IPS DF 6.9 (cell line): ENCODE measurements around the gene INPP4B.
"Not testable (repeated sequence)": the region's sequence is repeated elsewhere in the genome, so short reads cannot be mapped to it uniquely, and the experiment has no call there.

Experiments
- DNase-seq: peaks from one replicate; pipeline ENCODE4 v3.0.0-alpha.2; 2013; ENCODE audit warnings: low read depth, low spot score
- H3K27ac ChIP-seq: one replicate; pipeline ENCODE4 v1.5.1; 2013; ENCODE audit warnings: low read length, control low read depth
- H3K27me3 ChIP-seq: 2 replicates; pipeline ENCODE4 v1.6.1; 2013; ENCODE audit warnings: mild to moderate bottlenecking, low read length; ENCODE audit not compliant: control insufficient read depth, insufficient read depth
- H3K36me3 ChIP-seq: 2 replicates; pipeline ENCODE4 v1.6.1; 2013; ENCODE audit warnings: low read length; ENCODE audit not compliant: control insufficient read depth, insufficient read depth
- H3K4me1 ChIP-seq: 2 replicates; pipeline ENCODE4 v1.6.1; 2013; ENCODE audit warnings: low read length; ENCODE audit not compliant: control insufficient read depth, insufficient read depth
- H3K4me3 ChIP-seq: 2 replicates; pipeline ENCODE4 v1.5.1; 2013; ENCODE audit warnings: mild to moderate bottlenecking, low read length
- H3K9me3 ChIP-seq: 2 replicates; pipeline ENCODE4 v1.6.1; 2013; ENCODE audit warnings: low read length, inconsistent platforms; ENCODE audit not compliant: control insufficient read depth, insufficient read depth
- WGBS: extraction: QIAGEN DNeasy Blood & Tissue Kit; methylation state at CpG from one replicate; pipeline ENCODE4 v1.1.7; 2013; ENCODE audit warnings: mixed read lengths, missing lambda C conversion rate; ENCODE audit not compliant: insufficient read length, insufficient coverage; 5-methylcytosine and 5-hydroxymethylcytosine counted together

The INPP4B gene

DNA sequence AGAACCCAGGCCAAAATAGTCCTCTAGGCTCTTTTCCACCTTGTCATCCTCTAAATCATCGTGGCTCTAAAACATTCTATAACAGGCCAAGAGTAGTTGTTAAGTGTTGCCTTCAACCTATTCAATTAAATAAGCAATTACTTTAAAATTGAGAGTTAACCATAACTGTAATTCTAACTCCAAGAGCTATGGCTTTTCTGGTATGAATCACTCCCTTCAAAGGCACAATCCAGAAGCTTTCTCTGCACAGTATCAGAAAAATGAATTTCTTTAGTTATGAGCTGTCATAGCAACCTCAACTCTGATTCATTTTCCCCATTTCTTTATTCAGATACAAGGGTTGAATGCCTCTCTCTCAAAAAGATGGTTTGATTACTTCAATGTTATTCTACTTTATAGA, 21.7 kb downstream of the INPP4B start:
- H3K36me3 ChIP-seq, result no peaks in the 10 kb centered on the region
- no CpG with 5 or more reads among the region's 1 CpG for WGBS
- H3K27me3 ChIP-seq, result no peaks in the 10 kb centered on the region
- H3K9me3 ChIP-seq, result no peaks in the 10 kb centered on the region
- no peak overlapping the region for H3K27ac ChIP-seq
- H3K4me1 ChIP-seq, result no peaks in the 10 kb centered on the region
- H3K4me3 ChIP-seq, result no peak overlapping the region
- no peak for DNase-seq

DNA sequence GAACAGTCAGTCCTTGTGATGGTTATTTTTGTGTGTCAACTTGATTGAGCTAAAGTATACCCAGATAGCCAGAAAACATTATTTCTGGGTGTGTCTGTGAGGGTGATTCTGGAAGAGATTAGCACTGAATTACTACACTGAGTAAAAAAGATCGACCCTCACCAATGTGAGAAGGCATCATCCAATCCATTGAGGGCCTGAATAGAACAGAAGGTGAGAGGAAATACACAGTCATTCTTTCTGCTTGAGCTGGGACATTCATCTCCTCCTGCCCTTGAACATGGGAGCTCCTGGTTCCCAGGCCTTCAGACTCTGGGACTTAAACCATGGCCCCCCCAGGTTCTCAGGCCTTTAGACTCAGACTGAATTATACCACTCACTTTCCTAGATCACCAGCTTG, 22.3 kb downstream of the INPP4B start:
- Histone ChIP-seq H3K4me3 (no peak overlapping the region), H3K27me3 (no peaks in the 10 kb centered on the region), H3K27ac (no peak overlapping the region), H3K36me3 (no peaks in the 10 kb centered on the region), H3K9me3 (no peaks in the 10 kb centered on the region), H3K4me1 (no peaks in the 10 kb centered on the region)
- no peak for DNase-seq
- no CpG with 5 or more reads among the region's 1 CpG for WGBS

DNA sequence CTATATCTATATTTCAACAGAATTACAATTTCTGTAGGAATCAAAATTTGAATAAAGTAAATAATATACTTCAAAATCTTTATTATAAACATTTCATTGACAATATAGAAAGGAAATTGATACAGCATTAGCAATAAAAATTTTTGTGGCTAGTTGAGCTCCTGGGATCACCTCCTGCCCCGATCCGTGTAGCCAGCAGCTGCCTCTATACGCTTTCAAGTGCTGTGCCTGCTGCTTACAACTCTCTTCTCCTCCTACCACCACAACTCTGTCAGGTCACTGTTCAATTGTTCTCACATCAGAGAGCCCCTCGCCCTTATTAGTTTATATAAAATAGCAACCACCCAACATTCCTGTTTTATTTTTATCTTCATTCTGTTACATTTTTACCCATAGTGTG, 27.6 kb downstream of the INPP4B start:
- WGBS, result no CpG with 5 or more reads among the region's 4 CpGs
- Histone ChIP-seq H3K27ac (no peak overlapping the region), H3K4me1 (no peaks in the 10 kb centered on the region), H3K27me3 (no peaks in the 10 kb centered on the region), H3K9me3 (no peaks in the 10 kb centered on the region), H3K4me3 (no peak overlapping the region), H3K36me3 (no peaks in the 10 kb centered on the region)
- DNase-seq, result no peak

DNA sequence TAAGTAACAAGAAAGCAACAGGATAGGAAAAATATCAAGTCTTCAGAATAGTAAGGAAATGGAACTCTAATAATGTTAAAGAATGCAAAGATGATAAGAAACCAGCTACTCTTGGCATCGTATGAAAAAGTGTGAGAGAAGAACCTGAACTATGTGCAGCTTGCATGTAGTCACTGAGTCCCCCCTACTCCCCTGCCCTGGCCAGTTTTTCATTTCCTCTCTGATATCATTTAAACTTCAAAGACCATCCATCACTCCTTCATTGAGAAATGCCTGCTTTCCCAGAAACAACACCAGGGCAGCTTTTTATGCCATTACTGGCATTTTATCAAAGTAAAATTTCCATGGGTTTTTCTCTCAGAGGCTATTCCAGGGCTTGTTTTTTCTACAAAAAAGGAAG, 28.1 kb downstream of the INPP4B start:
- no peaks in the 10 kb centered on the region for H3K9me3 ChIP-seq
- no peak for DNase-seq
- H3K4me3 ChIP-seq, result no peak overlapping the region
- no peaks in the 10 kb centered on the region for H3K4me1 ChIP-seq
- H3K27me3 ChIP-seq, result no peaks in the 10 kb centered on the region
- no CpG with 5 or more reads among the region's 1 CpG for WGBS
- H3K27ac ChIP-seq, result no peak overlapping the region
- H3K36me3 ChIP-seq, result no peaks in the 10 kb centered on the region

DNA sequence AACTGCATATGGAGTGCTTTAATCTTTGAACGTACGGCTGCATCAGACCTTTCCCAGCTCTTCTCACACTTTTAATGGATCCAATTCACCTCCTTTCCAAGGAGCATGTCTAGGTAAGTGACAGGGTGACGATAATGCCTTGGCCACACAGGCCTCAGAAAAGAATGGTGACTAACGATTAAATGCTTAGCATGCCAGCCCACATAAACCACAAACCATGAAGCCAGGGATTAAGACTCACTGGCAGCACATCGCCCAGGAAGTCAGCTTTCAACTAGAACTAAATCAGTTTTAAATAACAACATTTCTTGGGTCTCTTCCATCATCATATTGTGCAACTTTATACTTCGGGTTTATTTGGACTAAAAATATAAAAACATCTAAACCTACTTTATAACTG, 28.7 kb downstream of the INPP4B start:
- Histone ChIP-seq H3K9me3 (no peaks in the 10 kb centered on the region), H3K4me1 (no peaks in the 10 kb centered on the region), H3K4me3 (no peak overlapping the region), H3K27ac (no peak overlapping the region), H3K27me3 (no peaks in the 10 kb centered on the region), H3K36me3 (no peaks in the 10 kb centered on the region)
- WGBS, result 100% methylated on average over 1 of the region's 6 CpGs
- no peak for DNase-seq

DNA sequence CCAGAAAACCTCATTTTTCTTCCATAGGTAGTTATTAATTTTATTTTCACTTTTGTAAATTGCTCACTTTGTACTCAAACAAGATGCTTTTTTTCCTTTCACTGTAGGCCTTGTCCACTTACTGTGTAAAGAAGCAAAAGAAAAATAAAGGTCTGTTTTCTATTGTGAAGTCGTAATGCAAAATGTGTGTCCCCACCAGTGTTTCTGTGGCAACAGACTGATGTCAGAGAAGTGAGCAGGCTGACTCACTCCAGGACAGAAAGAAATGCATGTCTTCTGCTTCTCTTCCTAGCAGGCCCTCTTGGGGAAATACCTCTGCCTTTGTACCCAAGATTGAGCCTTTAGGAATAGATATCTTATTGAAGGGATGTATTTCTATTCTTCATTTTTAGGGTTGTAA, 30.3 kb downstream of the INPP4B start:
- Histone ChIP-seq H3K4me3 (no peak overlapping the region), H3K4me1 (no peaks in the 10 kb centered on the region), H3K27me3 (no peaks in the 10 kb centered on the region), H3K27ac (no peak overlapping the region), H3K9me3 (no peaks in the 10 kb centered on the region), H3K36me3 (no peaks in the 10 kb centered on the region)
- WGBS, result no CpG with 5 or more reads among the region's 1 CpG
- DNase-seq, result no peak

DNA sequence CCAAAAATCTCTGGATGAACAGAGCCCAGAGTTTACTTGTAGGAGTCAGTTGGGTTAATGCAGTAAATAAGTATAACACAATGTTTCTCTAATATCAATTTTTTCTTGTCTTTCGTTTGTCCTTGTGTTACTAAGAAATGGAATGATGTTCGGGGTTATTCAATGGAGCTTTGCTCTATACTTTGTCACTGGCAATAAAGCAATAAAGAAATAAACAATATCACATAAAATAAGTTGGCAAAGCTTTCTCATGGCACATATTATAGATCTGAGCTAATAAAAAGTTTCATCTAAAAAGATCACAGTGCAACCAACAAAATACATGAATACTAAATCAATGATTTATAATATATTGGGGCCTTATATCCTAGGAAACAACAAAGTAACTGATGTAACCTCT, 32.7 kb downstream of the INPP4B start:
- H3K27ac ChIP-seq, result no peak overlapping the region
- no CpG with 5 or more reads among the region's 2 CpGs for WGBS
- H3K4me1 ChIP-seq, result no peaks in the 10 kb centered on the region
- no peak for DNase-seq
- no peaks in the 10 kb centered on the region for H3K27me3 ChIP-seq
- no peaks in the 10 kb centered on the region for H3K36me3 ChIP-seq
- H3K9me3 ChIP-seq, result no peaks in the 10 kb centered on the region
- H3K4me3 ChIP-seq, result no peak overlapping the region

DNA sequence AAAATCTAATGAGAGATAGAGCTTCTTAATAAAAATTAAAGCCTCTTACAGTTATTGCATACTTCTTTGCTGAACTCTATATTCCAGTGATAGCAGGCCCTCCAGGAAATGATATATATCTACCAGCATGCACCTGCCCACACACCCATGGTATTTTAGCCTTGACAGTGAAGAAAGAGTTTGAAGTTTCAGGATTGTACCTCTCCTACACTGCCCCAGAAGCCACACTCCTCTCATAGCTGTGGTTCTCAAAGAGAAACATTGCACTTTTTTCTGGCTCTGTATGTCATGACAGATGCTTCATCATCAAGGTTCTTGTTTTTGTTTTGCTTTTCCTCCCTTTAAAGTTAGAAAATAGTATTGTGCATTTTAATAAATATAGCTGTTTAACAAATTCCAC, 34.0 kb downstream of the INPP4B start:
- no peak overlapping the region for H3K4me3 ChIP-seq
- DNase-seq, result no peak
- H3K27ac ChIP-seq, result no peak overlapping the region
- H3K4me1 ChIP-seq, result no peaks in the 10 kb centered on the region
- no peaks in the 10 kb centered on the region for H3K36me3 ChIP-seq
- no peaks in the 10 kb centered on the region for H3K27me3 ChIP-seq
- H3K9me3 ChIP-seq, result no peaks in the 10 kb centered on the region

DNA sequence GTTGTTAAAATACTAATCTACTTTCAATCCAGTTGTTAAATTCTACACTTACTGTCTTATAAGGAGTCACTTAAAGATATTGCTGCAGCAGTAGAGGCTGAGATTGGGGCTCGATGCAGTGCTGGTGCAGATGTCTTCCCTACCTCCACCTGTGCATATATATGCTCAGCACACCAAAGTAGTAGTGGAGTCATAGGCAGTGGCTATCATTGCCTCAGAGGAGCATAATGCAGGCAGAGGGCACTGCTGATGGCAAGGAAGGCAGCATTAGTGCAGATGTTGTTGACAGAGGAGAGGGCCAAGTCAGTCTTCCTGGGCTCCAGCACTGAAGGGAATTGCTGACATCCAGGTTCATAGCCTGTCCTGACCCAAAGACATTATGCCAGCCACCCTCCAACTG, 35.1 kb downstream of the INPP4B start:
- no peak for DNase-seq
- H3K27ac ChIP-seq, result no peak overlapping the region
- H3K36me3 ChIP-seq, result no peaks in the 10 kb centered on the region
- no peak overlapping the region for H3K4me3 ChIP-seq
- no peaks in the 10 kb centered on the region for H3K27me3 ChIP-seq
- no peaks in the 10 kb centered on the region for H3K9me3 ChIP-seq
- no CpG with 5 or more reads among the region's 1 CpG for WGBS
- H3K4me1 ChIP-seq, result no peaks in the 10 kb centered on the region

DNA sequence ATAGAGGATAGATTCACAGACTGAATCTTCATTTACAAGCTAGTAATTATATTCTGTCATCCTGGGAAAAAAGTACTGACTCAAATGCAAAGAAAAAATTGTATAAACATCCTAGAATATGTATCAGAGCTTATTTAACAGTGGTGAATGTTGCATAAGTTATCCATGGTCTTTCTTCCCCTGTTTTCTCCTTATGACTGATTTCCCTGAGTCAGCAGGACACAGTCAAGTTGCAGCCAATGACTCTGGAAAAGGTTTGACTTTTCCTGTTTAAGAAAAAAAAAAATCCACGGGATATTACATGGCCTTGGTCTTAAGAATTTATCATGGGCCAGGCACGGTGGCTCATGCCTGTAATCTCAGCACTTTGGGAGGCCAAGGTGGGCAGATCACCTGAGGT, 36.5 kb downstream of the INPP4B start:
- Histone ChIP-seq H3K27me3 (no peaks in the 10 kb centered on the region), H3K4me3 (no peak overlapping the region), H3K36me3 (no peaks in the 10 kb centered on the region), H3K4me1 (no peaks in the 10 kb centered on the region), H3K27ac (no peak overlapping the region), H3K9me3 (no peaks in the 10 kb centered on the region)
- WGBS, result no CpG with 5 or more reads among the region's 2 CpGs
- DNase-seq, result no peak

DNA sequence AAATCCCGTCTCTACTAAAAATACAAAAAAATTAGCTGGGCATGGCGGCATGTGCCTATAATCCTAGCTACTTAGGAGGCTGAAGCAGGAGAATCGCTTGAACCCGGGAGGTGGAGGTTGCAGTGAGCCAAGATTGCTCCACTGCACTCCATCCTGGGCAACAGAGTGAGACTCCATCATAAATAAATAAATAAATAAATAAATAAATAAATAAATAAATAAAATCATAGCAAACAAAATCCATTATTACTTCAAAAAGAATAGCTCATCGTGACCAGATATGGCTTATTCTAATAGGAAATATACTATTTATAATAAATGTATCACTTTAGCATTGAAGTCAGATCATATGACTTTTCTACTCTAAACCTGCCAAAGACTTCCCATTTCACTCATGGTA, 42.2 kb downstream of the INPP4B start:
- not testable (repeated sequence) for H3K4me1 ChIP-seq, H3K27ac ChIP-seq, DNase-seq, H3K9me3 ChIP-seq, H3K36me3 ChIP-seq, H3K4me3 ChIP-seq, H3K27me3 ChIP-seq
- WGBS, result no CpG with 5 or more reads among the region's 5 CpGs
